Fibroblast of skin of back (primary cell): ENCODE measurements around the gene EPS15.
"Not testable (repeated sequence)": the region's sequence is repeated elsewhere in the genome, so short reads cannot be mapped to it uniquely, and the experiment has no call there.

ENCODE experiments used
- DNase-seq: peaks from one replicate; pipeline ENCODE4 v3.0.0-alpha.2; 2013

The EPS15 gene

GRCh38 chr1:51514733-51515132 is 4.3 kb downstream of the EPS15 start:
- no peak for DNase-seq

- no peak for DNase-seq
These were observed 6.5 kb downstream of the EPS15 start for GRCh38 chr1:51512606-51513005.

GRCh38 chr1:51512120-51512519 is 6.9 kb downstream of the EPS15 start:
- DNase-seq = no peak

- no peak for DNase-seq
These were observed 9.3 kb downstream of the EPS15 start for GRCh38 chr1:51509773-51510172.

GRCh38 chr1:51506537-51506936 is 12.5 kb downstream of the EPS15 start:
- DNase-seq = peak; percentile 81

- no peak for DNase-seq
These were observed 14.1 kb downstream of the EPS15 start for GRCh38 chr1:51504806-51505525.

- DNase-seq = not testable (repeated sequence)
These were observed 17.8 kb downstream of the EPS15 start for GRCh38 chr1:51501218-51501630.

- DNase-seq = no peak
These were observed 19.4 kb downstream of the EPS15 start for GRCh38 chr1:51499694-51500093.

- no peak for DNase-seq
These were observed 20.1 kb downstream of the EPS15 start for GRCh38 chr1:51498924-51499323.

GRCh38 chr1:51497340-51497739 is 21.7 kb downstream of the EPS15 start:
- DNase-seq = no peak

- no peak for DNase-seq
These were observed 24.8 kb downstream of the EPS15 start for GRCh38 chr1:51494138-51494830.

GRCh38 chr1:51491166-51491981 is 27.7 kb downstream of the EPS15 start:
- DNase-seq = no peak

GRCh38 chr1:51489472-51489871 is 29.6 kb downstream of the EPS15 start:
- no peak for DNase-seq

GRCh38 chr1:51488372-51489050 is 30.6 kb downstream of the EPS15 start:
- peak; percentile 6 for DNase-seq

GRCh38 chr1:51487628-51488027 is 31.4 kb downstream of the EPS15 start:
- no peak for DNase-seq

- peak; percentile 7 for DNase-seq
These were observed 34.5 kb downstream of the EPS15 start for GRCh38 chr1:51484591-51484990.

- no peak for DNase-seq
These were observed 36.2 kb downstream of the EPS15 start for GRCh38 chr1:51482881-51483280.

- DNase-seq = not testable (repeated sequence)
These were observed 44.0 kb downstream of the EPS15 start for GRCh38 chr1:51474832-51475620.

GRCh38 chr1:51473331-51474115 is 45.5 kb downstream of the EPS15 start:
- no peak for DNase-seq

- DNase-seq = no peak
These were observed 46.7 kb downstream of the EPS15 start for GRCh38 chr1:51472359-51472758.

GRCh38 chr1:51469518-51469917 is 49.5 kb downstream of the EPS15 start:
- no peak for DNase-seq
